Mucosa of descending colon (tissue), 3 donors: ENCODE results near the gene ZC3HAV1L. TPM values are rescaled to one million over a fixed set of nuclear protein-coding genes. Genes with fewer than 3 reads are reported as not detected.
A peak's percentile ranks its signal among the peaks of the same experiment; 100 is the strongest.
"Not testable (repeated sequence)": the region's sequence is repeated elsewhere in the genome, so short reads cannot be mapped to it uniquely, and the experiment has no call there.

ENCODE experiments used
- ATAC-seq: fragments of 200-7000 bp; cut with Tn5 transposase; one replicate; pipeline ENCODE4 v1.9.1; 2020; ENCODE audit warnings: mild to moderate bottlenecking, moderate library complexity
- DNase-seq, 3 donors: peaks; one replicate each; pipeline ENCODE4 v3.0.0-alpha.2; 2020
- H3K36me3 ChIP-seq: fragments of 200-600 bp; one replicate; pipeline ENCODE4 v1.8.0; 2021; ENCODE audit warnings: low read depth, mild to moderate bottlenecking
- H3K4me1 ChIP-seq: fragments of 200-600 bp; one replicate; pipeline ENCODE4 v1.8.0; 2021; ENCODE audit warnings: low read depth, mild to moderate bottlenecking
- H3K4me3 ChIP-seq: fragments of 200-600 bp; one replicate; pipeline ENCODE4 v1.8.0; 2021; ENCODE audit warnings: mild to moderate bottlenecking
- H3K9me3 ChIP-seq: fragments of 200-600 bp; one replicate; pipeline ENCODE4 v1.8.0; 2021; ENCODE audit warnings: mild to moderate bottlenecking
- CTCF ChIP-seq: fragments of 200-600 bp; IDR thresholded peaks from one replicate; pipeline ENCODE4 v1.8.0; 2022; ENCODE audit warnings: antibody characterized with exemption, mild to moderate bottlenecking
- intact Hi-C, 2 donors: fragments of 100-400 bp; cut with DNase I in 1 of 2; cut with micrococcal nuclease in 1 of 2; formaldehyde crosslinking; loops; one replicate each; pipeline versions ENCODE4 v1.11.0 to v1.11.1; 2022; cut with DNase I, micrococcal nuclease
- total RNA-seq, 3 donors: library from RNA; stranded (reverse); fragmentation: NEBNext Ultra II Directional in 2 of 3; extraction: Animal tissue kit (Norgen Biotek cat#: 25700) in 2 of 3; gene quantifications; one replicate each; pipeline versions ENCODE4 v1.2.1 to v1.2.4, GENCODE V29; 2021 to 2023
- donor health status: DM: no; HTN: no; CAD: no; lungs with moderate emphysema.
- donor health status: DM: no; HTN: no; CAD: no.
- donor health status: DM: no; HTN: yes; CAD: no.

The ZC3HAV1L gene
- total RNA-seq, 3 donors from 2014 or later: 6.0 to 9.1 (median 6.5) TPM

DNA sequence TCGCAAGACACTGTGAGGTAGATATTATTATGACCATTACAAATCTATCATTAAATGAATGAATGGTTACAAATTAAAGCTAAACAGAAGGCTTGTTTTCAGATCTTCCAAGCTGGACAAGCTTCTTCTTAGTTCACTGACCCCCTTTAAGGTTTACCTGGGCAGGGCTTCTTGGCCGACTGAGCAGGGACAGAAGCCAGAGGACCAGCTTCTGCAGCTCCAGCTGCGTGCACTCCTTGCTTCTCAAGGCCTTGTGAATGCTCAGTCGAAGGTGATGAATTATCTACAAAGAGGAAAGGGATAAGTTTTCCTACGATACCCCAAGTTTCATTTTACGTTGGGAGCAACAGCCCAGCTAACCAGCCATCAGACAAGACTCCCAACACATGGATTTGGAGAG, 9.3 kb downstream of the ZC3HAV1L start:
- ATAC-seq (no peak), DNase-seq (no peak)
- TF ChIP-seq CTCF: no peak
- no peaks in the 10 kb centered on the region for H3K36me3 ChIP-seq
- intact Hi-C loops: no loop called here
- H3K4me1 ChIP-seq: no peaks in the 10 kb centered on the region
- no peak overlapping the region for H3K4me3 ChIP-seq
- no peaks in the 10 kb centered on the region for H3K9me3 ChIP-seq

GRCh38 chr7:139025861-139026260, 10.0 kb downstream of the ZC3HAV1L start:
- ATAC-seq, intact Hi-C loops, H3K9me3 ChIP-seq, H3K36me3 ChIP-seq, H3K4me3 ChIP-seq, DNase-seq, H3K4me1 ChIP-seq: not testable (repeated sequence)

GRCh38 chr7:139023076-139023475, 12.8 kb downstream of the ZC3HAV1L start:
- ATAC-seq: no peak
- Histone ChIP-seq H3K4me3 (no peak overlapping the region), H3K36me3 (no peaks in the 10 kb centered on the region), H3K9me3 (no peaks in the 10 kb centered on the region), H3K4me1 (no peaks in the 10 kb centered on the region)
- no peak for TF ChIP-seq CTCF
- intact Hi-C loops: no loop called here
- no peak for DNase-seq

GRCh38 chr7:139022286-139022685, 13.6 kb downstream of the ZC3HAV1L start:
- intact Hi-C loops: no loop called here
- Histone ChIP-seq H3K4me1 (no peaks in the 10 kb centered on the region), H3K9me3 (no peaks in the 10 kb centered on the region), H3K4me3 (no peak overlapping the region), H3K36me3 (no peaks in the 10 kb centered on the region)
- TF ChIP-seq CTCF: no peak
- DNase-seq: no peak
- ATAC-seq: no peak

GRCh38 chr7:139018910-139019309, 16.9 kb downstream of the ZC3HAV1L start:
- H3K4me1 ChIP-seq: no peaks in the 10 kb centered on the region
- DNase-seq (no peak), ATAC-seq (peak; percentile 23)
- no peak for TF ChIP-seq CTCF
- no peaks in the 10 kb centered on the region for H3K36me3 ChIP-seq
- intact Hi-C loops: no loop called here
- H3K9me3 ChIP-seq: no peaks in the 10 kb centered on the region
- no peak overlapping the region for H3K4me3 ChIP-seq

- DNase-seq (peak in 2 of 3 donors; percentile 38 to 83), ATAC-seq (peak; percentile 84)
- no peaks in the 10 kb centered on the region for H3K4me1 ChIP-seq
- H3K4me3 ChIP-seq: no peak overlapping the region
- intact Hi-C loops: no loop called here
- peak; percentile 22 for TF ChIP-seq CTCF
- H3K36me3 ChIP-seq: no peaks in the 10 kb centered on the region
- H3K9me3 ChIP-seq: no peaks in the 10 kb centered on the region
Observed at GRCh38 chr7:139016931-139017511, 18.8 kb downstream of the ZC3HAV1L start.
